ENCODE results near the gene SDCCAG8.

- TF ChIP-seq POLR2A (IDR thresholded peaks at IDR 0.05), result no peak
- no peak for TF ChIP-seq CTCF (IDR thresholded peaks at IDR 0.05)
These were observed 111.5 kb downstream of the SDCCAG8 start for GRCh38 chr1:243367314-243367713.
